Spleen (tissue), 7 donors: ENCODE results near the gene WDR54.

Experiments
- POLR2A ChIP-seq, 3 donors: fragments of 450-650 bp; IDR thresholded peaks; one replicate each; pipeline ENCODE4 v1.5.1; 2017; ENCODE audit warnings: antibody characterized with exemption in 3 of 3, mild to moderate bottlenecking in 1 of 3
- POLR2AphosphoS5 ChIP-seq, 3 donors: sonication (generic); formaldehyde crosslinking; IDR thresholded peaks; one replicate each; pipeline ENCODE4 v1.5.1; 2017; ENCODE audit warnings: antibody characterized with exemption in 3 of 3
- TF ChIP-seq, protein P1 (sequence below), 11 experiments: fragments of 200-600 bp in 7 of 11; fragments of 450-650 bp in 4 of 11; sonication (generic) in 4 of 11; IDR thresholded peaks in 8 of 11; conservative IDR thresholded peaks in 3 of 11; 1 replicate in 7 of 11; 2 replicates in 4 of 11; pipeline versions ENCODE4 v1.4.0 to v1.8.0; 2016 to 2021; ENCODE audit warnings: antibody characterized with exemption in 11 of 11, inconsistent platforms in 4 of 11, mild to moderate bottlenecking in 1 of 11
- donor health status: DM: no; HTN: no; CAD: no; lungs with moderate emphysema.
- donor health status: DM: no; HTN: no; CAD: no.
- donor health status: DM: no; HTN: no; CAD: no.

DNA sequence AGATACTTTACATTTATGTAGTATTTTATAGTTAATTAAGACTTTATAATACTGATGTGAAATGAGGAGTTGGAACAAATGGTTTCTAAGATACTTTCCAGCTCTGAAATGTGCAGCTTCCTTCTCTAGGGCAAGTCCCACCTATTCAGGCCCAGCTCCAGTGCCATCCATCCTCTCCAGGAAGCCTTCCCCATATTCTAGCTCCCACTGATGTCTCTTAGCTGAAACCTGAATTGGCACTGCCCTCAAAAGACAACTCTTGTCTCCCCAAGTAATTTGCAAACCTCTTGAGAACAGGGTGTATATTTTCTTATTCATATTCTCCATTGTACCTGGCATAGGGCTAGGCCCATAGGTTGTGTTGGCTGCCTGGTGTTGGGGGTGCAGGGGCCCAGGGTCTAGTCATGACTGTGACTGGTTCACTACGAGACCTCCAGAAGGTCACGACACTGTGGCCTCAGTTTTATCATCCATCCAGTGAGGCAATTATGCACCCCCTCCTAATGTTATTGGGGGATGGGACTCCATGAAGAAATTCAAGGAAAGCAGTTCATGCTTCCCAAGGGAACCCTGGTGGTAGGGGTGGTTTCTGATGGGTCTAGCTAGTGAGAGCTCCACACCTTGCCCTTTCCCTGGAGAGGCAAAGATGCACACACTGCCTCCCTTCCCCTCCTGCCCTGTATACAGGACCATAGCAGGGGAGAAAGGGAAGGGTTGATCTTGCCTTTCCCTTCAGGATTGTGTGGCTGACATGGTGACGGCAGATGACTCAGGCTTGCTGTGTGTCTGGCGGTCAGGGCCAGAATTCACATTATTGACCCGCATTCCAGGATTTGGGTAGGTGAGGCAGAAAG lies 2.8 kb downstream of the WDR54 start:
- TF ChIP-seq POLR2A (IDR thresholded peaks at IDR 0.05), result no peak
- TF ChIP-seq, protein P1, sequence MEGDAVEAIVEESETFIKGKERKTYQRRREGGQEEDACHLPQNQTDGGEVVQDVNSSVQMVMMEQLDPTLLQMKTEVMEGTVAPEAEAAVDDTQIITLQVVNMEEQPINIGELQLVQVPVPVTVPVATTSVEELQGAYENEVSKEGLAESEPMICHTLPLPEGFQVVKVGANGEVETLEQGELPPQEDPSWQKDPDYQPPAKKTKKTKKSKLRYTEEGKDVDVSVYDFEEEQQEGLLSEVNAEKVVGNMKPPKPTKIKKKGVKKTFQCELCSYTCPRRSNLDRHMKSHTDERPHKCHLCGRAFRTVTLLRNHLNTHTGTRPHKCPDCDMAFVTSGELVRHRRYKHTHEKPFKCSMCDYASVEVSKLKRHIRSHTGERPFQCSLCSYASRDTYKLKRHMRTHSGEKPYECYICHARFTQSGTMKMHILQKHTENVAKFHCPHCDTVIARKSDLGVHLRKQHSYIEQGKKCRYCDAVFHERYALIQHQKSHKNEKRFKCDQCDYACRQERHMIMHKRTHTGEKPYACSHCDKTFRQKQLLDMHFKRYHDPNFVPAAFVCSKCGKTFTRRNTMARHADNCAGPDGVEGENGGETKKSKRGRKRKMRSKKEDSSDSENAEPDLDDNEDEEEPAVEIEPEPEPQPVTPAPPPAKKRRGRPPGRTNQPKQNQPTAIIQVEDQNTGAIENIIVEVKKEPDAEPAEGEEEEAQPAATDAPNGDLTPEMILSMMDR (IDR thresholded peaks at IDR 0.05 in 8 of 11, conservative IDR thresholded peaks at IDR 0.05 in 3 of 11), result no peak
- TF ChIP-seq POLR2AphosphoS5 (IDR thresholded peaks at IDR 0.05), result no peak
